ENCODE measurements around the gene PTPRS. TPM values are rescaled to one million over a fixed set of nuclear protein-coding genes. Genes with fewer than 3 reads are reported as not detected.

PTPRS gene
- total RNA-seq, 4 donors from 2014 or later, result 21.1 to 68.5 (median 42.3) TPM

- in situ Hi-C loops (cut with MboI; ENCODE audit: low sequenced_read_pairs in 4 of 4) (no loop called here), intact Hi-C loops (cut with DNase I; ENCODE audit: low total_unique reads) (no loop called here)
- ATAC-seq, result no peak
- H3K27ac ChIP-seq, result no peak overlapping the region
- TF ChIP-seq POLR2A (IDR thresholded peaks at IDR 0.05), result no peak
- no peak for TF ChIP-seq CTCF (IDR thresholded peaks at IDR 0.05 in 4 of 5, conservative IDR thresholded peaks at IDR 0.05 in 1 of 5)
- peaks cover 0 to 6% (median 0%) of the 10 kb centered on the region in 3 donors for H3K27me3 ChIP-seq
- H3K4me3 ChIP-seq, result no peak overlapping the region
- no peaks in the 10 kb centered on the region for H3K9me3 ChIP-seq
- DNase-seq, result no peak
- peaks cover 0 to 3% of the 10 kb centered on the region in 2 donors for H3K4me1 ChIP-seq
- no peaks in the 10 kb centered on the region for H3K36me3 ChIP-seq
Measured at GRCh38 chr19:5319516-5319915, 21.1 kb downstream of the PTPRS start.

- H3K4me1 ChIP-seq, result peaks cover 0 to 3% of the 10 kb centered on the region in 2 donors
- TF ChIP-seq CTCF (IDR thresholded peaks at IDR 0.05 in 4 of 5, conservative IDR thresholded peaks at IDR 0.05 in 1 of 5) (no peak), POLR2A (IDR thresholded peaks at IDR 0.05) (no peak)
- no peak for DNase-seq
- in situ Hi-C loops (cut with MboI; ENCODE audit: low sequenced_read_pairs in 4 of 4), result no loop called here
- no peak overlapping the region for H3K4me3 ChIP-seq
- ATAC-seq, result no peak
- H3K27me3 ChIP-seq, result peaks cover 0 to 6% (median 0%) of the 10 kb centered on the region in 3 donors
- H3K36me3 ChIP-seq, result no peaks in the 10 kb centered on the region
- H3K27ac ChIP-seq, result no peak overlapping the region
- H3K9me3 ChIP-seq, result no peaks in the 10 kb centered on the region
- intact Hi-C loops (cut with DNase I; ENCODE audit: low total_unique reads), result no loop called here
Measured at GRCh38 chr19:5318306-5318705, 22.3 kb downstream of the PTPRS start.

- Histone ChIP-seq H3K4me3 (no peak overlapping the region), H3K9me3 (no peaks in the 10 kb centered on the region), H3K36me3 (no peaks in the 10 kb centered on the region), H3K27me3 (peaks cover 0 to 6% (median 0%) of the 10 kb centered on the region in 3 donors), H3K27ac (no peak overlapping the region), H3K4me1 (peaks cover 0 to 3% of the 10 kb centered on the region in 2 donors)
- ATAC-seq (no peak), DNase-seq (no peak)
- in situ Hi-C loops (cut with MboI; ENCODE audit: low sequenced_read_pairs in 4 of 4), result no loop called here
- no peak for TF ChIP-seq POLR2A (IDR thresholded peaks at IDR 0.05)
- TF ChIP-seq CTCF (IDR thresholded peaks at IDR 0.05 in 4 of 5, conservative IDR thresholded peaks at IDR 0.05 in 1 of 5), result no peak
- intact Hi-C loops (cut with DNase I; ENCODE audit: low total_unique reads), result no loop called here
Measured at GRCh38 chr19:5317321-5317720, 23.3 kb downstream of the PTPRS start.

- Histone ChIP-seq H3K27ac (no peak overlapping the region), H3K36me3 (no peaks in the 10 kb centered on the region), H3K27me3 (no peaks in the 10 kb centered on the region), H3K4me3 (no peak overlapping the region), H3K9me3 (no peaks in the 10 kb centered on the region), H3K4me1 (no peaks in the 10 kb centered on the region)
- in situ Hi-C loops (cut with MboI; ENCODE audit: low sequenced_read_pairs in 4 of 4) (no loop called here), intact Hi-C loops (cut with DNase I; ENCODE audit: low total_unique reads) (no loop called here)
- TF ChIP-seq CTCF (IDR thresholded peaks at IDR 0.05 in 4 of 5, conservative IDR thresholded peaks at IDR 0.05 in 1 of 5) (no peak), POLR2A (IDR thresholded peaks at IDR 0.05) (no peak)
- no peak for DNase-seq
- ATAC-seq, result no peak
Measured at GRCh38 chr19:5316138-5316537, 24.5 kb downstream of the PTPRS start.

- no peak for ATAC-seq
- intact Hi-C loops (cut with DNase I; ENCODE audit: low total_unique reads), result no loop called here
- Histone ChIP-seq H3K36me3 (no peaks in the 10 kb centered on the region), H3K27ac (no peak overlapping the region), H3K9me3 (no peaks in the 10 kb centered on the region), H3K4me3 (no peak overlapping the region), H3K27me3 (no peaks in the 10 kb centered on the region), H3K4me1 (no peaks in the 10 kb centered on the region)
- DNase-seq, result no peak
- TF ChIP-seq CTCF (IDR thresholded peaks at IDR 0.05 in 4 of 5, conservative IDR thresholded peaks at IDR 0.05 in 1 of 5) (no peak), POLR2A (IDR thresholded peaks at IDR 0.05) (no peak)
- in situ Hi-C loops (cut with MboI; ENCODE audit: low sequenced_read_pairs in 4 of 4), result no loop called here
Measured at GRCh38 chr19:5314907-5315298, 25.7 kb downstream of the PTPRS start.
